Mesenchymal stem cell (in vitro differentiated cells and primary cell): ENCODE data around the gene OR1L1.

Source experiments
- DNase-seq: peaks from one replicate; pipeline ENCODE4 v3.0.0-alpha.2; 2013
- H2AFZ ChIP-seq: one replicate; pipeline ENCODE4 v1.6.1; 2013; ENCODE audit warnings: low read depth, mild to moderate bottlenecking, control low read depth, inconsistent platforms, low read length, moderate library complexity
- H2AK5ac ChIP-seq: 2 replicates; pipeline ENCODE4 v1.6.1; 2013; ENCODE audit warnings: low read length, moderate library complexity, mild to moderate bottlenecking, inconsistent platforms; ENCODE audit not compliant: severe bottlenecking
- H2BK120ac ChIP-seq: one replicate; pipeline ENCODE4 v1.6.1; 2013; ENCODE audit warnings: low read depth, mild to moderate bottlenecking, inconsistent platforms, low read length, moderate library complexity
- H2BK12ac ChIP-seq, 2 experiments: one replicate each; pipeline ENCODE4 v1.6.1; 2013; ENCODE audit warnings: inconsistent platforms in 2 of 2, low read length in 2 of 2, mild to moderate bottlenecking in 2 of 2, moderate library complexity in 2 of 2, control low read depth in 1 of 2
- H2BK15ac ChIP-seq: one replicate; pipeline ENCODE4 v1.6.1; 2013; ENCODE audit warnings: mild to moderate bottlenecking, low read depth, inconsistent platforms; ENCODE audit not compliant: poor library complexity, severe bottlenecking
- H2BK5ac ChIP-seq: 2 replicates; pipeline ENCODE4 v1.6.1; 2013; ENCODE audit warnings: low read depth, mild to moderate bottlenecking, low read length, control low read depth, inconsistent platforms; ENCODE audit not compliant: poor library complexity, severe bottlenecking
- H3K14ac ChIP-seq, 2 experiments: one replicate each; pipeline ENCODE4 v1.6.1; 2013; ENCODE audit warnings: inconsistent platforms in 2 of 2, low read length in 2 of 2, control low read depth in 1 of 2, mild to moderate bottlenecking in 1 of 2, moderate library complexity in 1 of 2
- H3K18ac ChIP-seq, 2 experiments: one replicate each; pipeline ENCODE4 v1.6.1; 2013; ENCODE audit warnings: inconsistent platforms in 2 of 2, low read length in 2 of 2, control low read depth in 1 of 2, low read depth in 1 of 2, mild to moderate bottlenecking in 1 of 2
- H3K23ac ChIP-seq, 2 experiments: one replicate each; pipeline ENCODE4 v1.6.1; 2013; ENCODE audit warnings: inconsistent platforms in 2 of 2, low read length in 2 of 2, mild to moderate bottlenecking in 2 of 2, moderate library complexity in 2 of 2, control low read depth in 1 of 2
- H3K27ac ChIP-seq: 2 replicates; pipeline ENCODE4 v1.5.1; 2013; ENCODE audit warnings: mild to moderate bottlenecking, moderate library complexity, low read length, control low read depth, inconsistent platforms; ENCODE audit not compliant: poor library complexity, severe bottlenecking
- H3K27me3 ChIP-seq, 2 experiments: 2 replicates each; pipeline versions ENCODE4 v1.6.1 to v1.7.0; 2013; ENCODE audit warnings: low read length in 2 of 2, mild to moderate bottlenecking in 2 of 2, moderate library complexity in 2 of 2, control low read depth in 1 of 2, inconsistent platforms in 1 of 2; ENCODE audit not compliant: control insufficient read depth in 1 of 2, insufficient read depth in 1 of 2
- H3K36me3 ChIP-seq, 2 experiments: 2 replicates each; pipeline versions ENCODE4 v1.6.1 to v1.7.0; 2013; ENCODE audit warnings: low read length in 2 of 2, control low read depth in 1 of 2, inconsistent platforms in 1 of 2, low read depth in 1 of 2, mild to moderate bottlenecking in 1 of 2; ENCODE audit not compliant: insufficient read depth in 2 of 2, control insufficient read depth in 1 of 2
- H3K4ac ChIP-seq, 2 experiments: one replicate each; pipeline ENCODE4 v1.6.1; 2013; ENCODE audit warnings: inconsistent platforms in 2 of 2, low read length in 2 of 2, mild to moderate bottlenecking in 2 of 2, moderate library complexity in 2 of 2, control low read depth in 1 of 2, low read depth in 1 of 2
- H3K4me1 ChIP-seq: 2 replicates; pipeline ENCODE4 v1.6.1; 2013; ENCODE audit warnings: low read depth, low read length, control low read depth; ENCODE audit not compliant: control insufficient read depth, insufficient read depth
- H3K4me2 ChIP-seq: 2 replicates; pipeline ENCODE4 v1.6.1; 2013; ENCODE audit warnings: low read length, mild to moderate bottlenecking, inconsistent platforms; ENCODE audit not compliant: poor library complexity, severe bottlenecking
- H3K4me3 ChIP-seq, 2 experiments: 2 replicates each; pipeline versions ENCODE4 v1.5.1 to v1.7.0; 2013; ENCODE audit warnings: low read length in 2 of 2, mild to moderate bottlenecking in 2 of 2, control low read depth in 1 of 2, low read depth in 1 of 2; ENCODE audit not compliant: insufficient read depth in 1 of 2
- H3K79me1 ChIP-seq: replicated peaks from 2 replicates; pipeline ENCODE4 v1.6.1; 2013; ENCODE audit warnings: mild to moderate bottlenecking, control low read depth, low read length, inconsistent platforms; ENCODE audit not compliant: poor library complexity, severe bottlenecking
- H3K9ac ChIP-seq: 2 replicates; pipeline ENCODE4 v1.7.0; 2013; ENCODE audit warnings: mild to moderate bottlenecking, low read length, moderate library complexity
- H3K9me3 ChIP-seq: 2 replicates; pipeline ENCODE4 v1.7.0; 2013; ENCODE audit warnings: mild to moderate bottlenecking, low read length; ENCODE audit not compliant: control insufficient read depth
- H4K8ac ChIP-seq: one replicate; pipeline ENCODE4 v1.6.1; 2013; ENCODE audit warnings: inconsistent platforms, mild to moderate bottlenecking, low read length, moderate library complexity
- H4K91ac ChIP-seq: one replicate; pipeline ENCODE4 v1.6.1; 2013; ENCODE audit warnings: mild to moderate bottlenecking, low read length, inconsistent platforms
- WGBS: methylation state at CpG from one replicate; pipeline ENCODE4 v1.1.7; 2013; ENCODE audit warnings: mixed read lengths; 5-methylcytosine and 5-hydroxymethylcytosine counted together

OR1L1 gene

DNA sequence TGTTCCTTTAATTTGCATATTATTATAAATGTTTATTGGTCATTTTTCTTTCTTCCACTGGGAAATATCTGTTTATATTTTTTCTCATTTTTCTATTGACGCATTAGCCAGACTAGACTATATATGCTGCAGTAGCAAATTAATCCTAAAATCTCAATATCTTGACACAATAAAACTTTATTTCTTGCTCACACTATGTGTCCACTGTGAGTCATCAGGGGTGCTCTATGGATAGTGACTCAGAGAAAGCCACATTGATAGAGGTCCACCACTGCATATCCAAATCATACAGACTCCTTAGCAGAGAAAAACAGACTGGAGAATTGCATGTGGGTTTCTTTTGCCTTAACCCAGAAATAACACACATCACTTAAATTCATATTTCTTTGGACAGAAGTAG, 34.2 kb downstream of the OR1L1 start:
- H3K9me3 ChIP-seq = peaks cover 39% of the 10 kb centered on the region
- H3K14ac ChIP-seq = no peak overlapping the region
- no peak overlapping the region for H3K4ac ChIP-seq
- WGBS = no CpG with 5 or more reads among the region's 1 CpG
- H3K27me3 ChIP-seq = no peaks in the 10 kb centered on the region
- H3K18ac ChIP-seq = no peak overlapping the region
- H3K23ac ChIP-seq = no peak overlapping the region
- no peaks in the 10 kb centered on the region for H3K4me1 ChIP-seq
- H2BK120ac ChIP-seq = no peak overlapping the region
- no peak overlapping the region for H4K8ac ChIP-seq
- no peak overlapping the region for H3K4me3 ChIP-seq
- no peak overlapping the region for H3K9ac ChIP-seq
- no peak overlapping the region for H2AK5ac ChIP-seq
- no peak overlapping the region for H2BK12ac ChIP-seq
- no peak overlapping the region for H2BK5ac ChIP-seq
- no peak overlapping the region for H2BK15ac ChIP-seq
- H2AFZ ChIP-seq = no peak overlapping the region
- H3K36me3 ChIP-seq = no peaks in the 10 kb centered on the region
- H3K27ac ChIP-seq = no peak overlapping the region
- DNase-seq = no peak
- H3K4me2 ChIP-seq = no peak overlapping the region
- H3K79me1 ChIP-seq = no peaks in the 10 kb centered on the region
- H4K91ac ChIP-seq = no peak overlapping the region
